ENCODE measurements around the gene DEF6. TPM values are rescaled to one million over a fixed set of nuclear protein-coding genes. Genes with fewer than 3 reads are reported as not detected.

Gene DEF6
- polyA plus RNA-seq, 1 donor, result 13.2 TPM

- WGBS (ENCODE audit: insufficient coverage, low lambda C conversion rate), result 100% methylated on average over 1 of the region's 6 CpGs
- H3K36me3 ChIP-seq (ENCODE audit: control insufficient read depth, insufficient read depth, low read length), result no peaks in the 10 kb centered on the region
- H3K27ac ChIP-seq (ENCODE audit: low read length), result peak overlapping the region; percentile 88
- H3K4me1 ChIP-seq (ENCODE audit: control insufficient read depth, insufficient read depth, low read length), result peaks cover 7% of the 10 kb centered on the region
- H3K9me3 ChIP-seq (ENCODE audit: control insufficient read depth, low read depth, low read length), result no peaks in the 10 kb centered on the region
- H3K27me3 ChIP-seq (ENCODE audit: control insufficient read depth, insufficient read depth, low read length), result no peaks in the 10 kb centered on the region
- peak overlapping the region; percentile 92 for H3K4me3 ChIP-seq (ENCODE audit: low read length)
- DNase-seq, result peak in 1 of 2 donors; percentile 25
Measured at GRCh38 chr6:35260591-35261570, 36.7 kb upstream of the DEF6 start.

GRCh38 chr6:35262596-35262995 is 35.0 kb upstream of the DEF6 start:
- no peak for DNase-seq
- no peaks in the 10 kb centered on the region for H3K27me3 ChIP-seq (ENCODE audit: control insufficient read depth, insufficient read depth, low read length)
- peaks cover 7% of the 10 kb centered on the region for H3K4me1 ChIP-seq (ENCODE audit: control insufficient read depth, insufficient read depth, low read length)
- no peak overlapping the region for H3K4me3 ChIP-seq (ENCODE audit: low read length)
- WGBS (ENCODE audit: insufficient coverage, low lambda C conversion rate), result 60% methylated on average over 1 of the region's 2 CpGs
- no peaks in the 10 kb centered on the region for H3K9me3 ChIP-seq (ENCODE audit: control insufficient read depth, low read depth, low read length)
- no peak overlapping the region for H3K27ac ChIP-seq (ENCODE audit: low read length)
- H3K36me3 ChIP-seq (ENCODE audit: control insufficient read depth, insufficient read depth, low read length), result no peaks in the 10 kb centered on the region

DNA sequence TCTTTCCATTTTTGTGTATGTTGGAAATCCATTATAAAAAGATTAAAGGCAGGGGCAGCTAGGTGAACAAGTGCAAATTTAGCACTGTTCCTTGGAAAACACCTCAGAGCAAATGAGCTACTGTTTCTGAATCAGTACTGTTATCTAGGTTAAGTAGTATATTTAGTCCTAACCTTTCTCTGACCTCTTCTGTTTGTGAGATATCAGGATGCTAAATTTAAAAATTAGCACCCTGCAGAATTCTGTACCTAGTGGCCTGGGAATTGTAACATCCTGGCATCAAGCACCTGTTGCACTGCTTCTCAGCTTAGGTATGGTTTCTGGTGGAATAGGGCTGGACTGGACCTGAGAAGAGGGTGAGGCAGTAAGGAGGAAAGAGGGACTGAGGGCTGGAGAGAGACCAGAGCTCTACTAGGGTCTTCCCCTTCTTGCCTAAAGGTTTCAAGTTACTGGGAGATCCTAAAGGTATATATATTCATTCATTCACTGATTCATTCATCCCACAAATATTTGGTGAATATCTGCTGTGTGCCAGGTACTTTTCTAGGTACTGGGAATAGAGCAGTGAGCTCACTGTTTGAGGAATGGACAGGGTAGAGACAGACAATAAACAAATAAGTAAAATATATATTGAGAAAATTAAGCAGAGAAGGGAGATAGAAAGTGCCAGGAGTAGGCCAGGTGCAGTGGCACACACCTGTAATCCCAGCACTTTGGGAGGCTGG is 32.9 kb upstream of the DEF6 start:
- Histone ChIP-seq H3K9me3 (ENCODE audit: control insufficient read depth, low read depth, low read length) (no peaks in the 10 kb centered on the region), H3K4me1 (ENCODE audit: control insufficient read depth, insufficient read depth, low read length) (no peaks in the 10 kb centered on the region), H3K4me3 (ENCODE audit: low read length) (no peak overlapping the region), H3K36me3 (ENCODE audit: control insufficient read depth, insufficient read depth, low read length) (no peaks in the 10 kb centered on the region), H3K27me3 (ENCODE audit: control insufficient read depth, insufficient read depth, low read length) (no peaks in the 10 kb centered on the region), H3K27ac (ENCODE audit: low read length) (no peak overlapping the region)
- no peak for DNase-seq

- Histone ChIP-seq H3K27me3 (ENCODE audit: control insufficient read depth, insufficient read depth, low read length) (no peaks in the 10 kb centered on the region), H3K4me1 (ENCODE audit: control insufficient read depth, insufficient read depth, low read length) (no peaks in the 10 kb centered on the region)
- WGBS (ENCODE audit: insufficient coverage, low lambda C conversion rate), result 100% methylated on average over 2 of the region's 2 CpGs
Measured at GRCh38 chr6:35265523-35265922, 32.1 kb upstream of the DEF6 start.

GRCh38 chr6:35267446-35267845 is 30.2 kb upstream of the DEF6 start:
- Histone ChIP-seq H3K27me3 (ENCODE audit: control insufficient read depth, insufficient read depth, low read length) (no peaks in the 10 kb centered on the region), H3K4me3 (ENCODE audit: low read length) (no peak overlapping the region), H3K4me1 (ENCODE audit: control insufficient read depth, insufficient read depth, low read length) (no peaks in the 10 kb centered on the region), H3K9me3 (ENCODE audit: control insufficient read depth, low read depth, low read length) (no peaks in the 10 kb centered on the region), H3K27ac (ENCODE audit: low read length) (no peak overlapping the region), H3K36me3 (ENCODE audit: control insufficient read depth, insufficient read depth, low read length) (no peaks in the 10 kb centered on the region)
- no peak for DNase-seq
- no CpG with 5 or more reads among the region's 8 CpGs for WGBS (ENCODE audit: insufficient coverage, low lambda C conversion rate)

More at GRCh38 chr6:35265523-35265922, 32.1 kb upstream of the DEF6 start:
- no peaks in the 10 kb centered on the region for H3K36me3 ChIP-seq (ENCODE audit: control insufficient read depth, insufficient read depth, low read length)
- no peak overlapping the region for H3K27ac ChIP-seq (ENCODE audit: low read length)
- no peaks in the 10 kb centered on the region for H3K9me3 ChIP-seq (ENCODE audit: control insufficient read depth, low read depth, low read length)
- no peak for DNase-seq
- no peak overlapping the region for H3K4me3 ChIP-seq (ENCODE audit: low read length)

DNA sequence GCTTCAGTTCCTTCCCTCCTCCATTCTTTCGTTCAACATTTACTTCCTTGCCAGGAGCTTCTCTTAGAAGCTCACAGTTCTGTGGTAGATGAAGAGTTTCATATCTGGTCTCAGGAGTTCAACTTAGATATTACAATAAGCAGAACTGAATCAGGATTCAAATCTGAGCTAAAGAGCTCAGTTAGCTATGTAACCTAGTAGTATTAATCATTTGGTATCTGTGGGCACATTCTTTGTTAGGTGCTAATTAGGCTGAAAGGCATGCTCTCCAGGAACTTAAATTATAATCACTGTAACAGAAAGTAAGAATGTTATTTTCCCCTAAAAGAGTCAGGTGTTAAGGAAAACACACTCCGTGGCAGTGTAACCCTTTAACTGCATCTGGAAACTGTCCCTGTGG is 29.7 kb upstream of the DEF6 start:
- H3K9me3 ChIP-seq (ENCODE audit: control insufficient read depth, low read depth, low read length), result no peaks in the 10 kb centered on the region
- no peaks in the 10 kb centered on the region for H3K4me1 ChIP-seq (ENCODE audit: control insufficient read depth, insufficient read depth, low read length)
- H3K36me3 ChIP-seq (ENCODE audit: control insufficient read depth, insufficient read depth, low read length), result no peaks in the 10 kb centered on the region
- no peak overlapping the region for H3K27ac ChIP-seq (ENCODE audit: low read length)
- no peak overlapping the region for H3K4me3 ChIP-seq (ENCODE audit: low read length)
- no peaks in the 10 kb centered on the region for H3K27me3 ChIP-seq (ENCODE audit: control insufficient read depth, insufficient read depth, low read length)
- WGBS (ENCODE audit: insufficient coverage, low lambda C conversion rate), result no CpG with 5 or more reads among the region's 2 CpGs
- no peak for DNase-seq

- WGBS (ENCODE audit: insufficient coverage, low lambda C conversion rate), result no CpG with 5 or more reads among the region's 2 CpGs
- H3K4me3 ChIP-seq (ENCODE audit: low read length), result no peak overlapping the region
- H3K4me1 ChIP-seq (ENCODE audit: control insufficient read depth, insufficient read depth, low read length), result no peaks in the 10 kb centered on the region
- no peaks in the 10 kb centered on the region for H3K27me3 ChIP-seq (ENCODE audit: control insufficient read depth, insufficient read depth, low read length)
- no peak for DNase-seq
- no peaks in the 10 kb centered on the region for H3K9me3 ChIP-seq (ENCODE audit: control insufficient read depth, low read depth, low read length)
- H3K27ac ChIP-seq (ENCODE audit: low read length), result no peak overlapping the region
- H3K36me3 ChIP-seq (ENCODE audit: control insufficient read depth, insufficient read depth, low read length), result no peaks in the 10 kb centered on the region
Measured at GRCh38 chr6:35272005-35272404, 25.6 kb upstream of the DEF6 start.

- WGBS (ENCODE audit: insufficient coverage, low lambda C conversion rate), result 90% methylated on average over 2 of the region's 4 CpGs
- DNase-seq, result no peak
- Histone ChIP-seq H3K9me3 (ENCODE audit: control insufficient read depth, low read depth, low read length) (no peaks in the 10 kb centered on the region), H3K27me3 (ENCODE audit: control insufficient read depth, insufficient read depth, low read length) (no peaks in the 10 kb centered on the region), H3K4me1 (ENCODE audit: control insufficient read depth, insufficient read depth, low read length) (no peaks in the 10 kb centered on the region), H3K27ac (ENCODE audit: low read length) (no peak overlapping the region), H3K4me3 (ENCODE audit: low read length) (no peak overlapping the region), H3K36me3 (ENCODE audit: control insufficient read depth, insufficient read depth, low read length) (no peaks in the 10 kb centered on the region)
Measured at GRCh38 chr6:35273822-35274559, 23.6 kb upstream of the DEF6 start.

DNA sequence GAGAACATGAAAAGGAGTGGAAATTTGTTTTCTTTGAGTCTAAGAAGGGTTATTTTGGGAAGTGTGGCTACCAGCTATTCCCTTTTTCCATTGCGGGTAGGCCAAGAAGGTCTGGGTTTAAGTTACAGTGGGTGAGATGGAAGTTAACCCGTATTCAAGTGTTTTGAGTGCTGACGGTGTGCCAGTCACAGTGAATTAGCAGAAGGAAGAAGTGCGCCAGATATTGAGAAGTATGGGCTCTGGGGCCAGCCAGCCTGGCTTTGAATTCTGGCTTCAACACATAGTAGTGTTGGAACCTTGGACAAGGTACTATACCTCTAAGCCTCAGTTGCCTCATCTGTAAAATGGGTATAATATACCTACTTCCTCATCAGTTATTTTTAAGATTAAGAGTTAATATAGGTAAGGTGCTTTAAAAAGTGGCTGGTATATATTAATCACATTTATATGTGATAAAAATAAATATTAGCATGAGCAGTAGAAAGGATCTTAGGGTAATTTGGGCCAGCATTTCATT is 21.8 kb upstream of the DEF6 start:
- no peak for DNase-seq
- Histone ChIP-seq H3K4me1 (ENCODE audit: control insufficient read depth, insufficient read depth, low read length) (no peaks in the 10 kb centered on the region), H3K27ac (ENCODE audit: low read length) (no peak overlapping the region), H3K9me3 (ENCODE audit: control insufficient read depth, low read depth, low read length) (no peaks in the 10 kb centered on the region), H3K27me3 (ENCODE audit: control insufficient read depth, insufficient read depth, low read length) (no peaks in the 10 kb centered on the region), H3K36me3 (ENCODE audit: control insufficient read depth, insufficient read depth, low read length) (no peaks in the 10 kb centered on the region), H3K4me3 (ENCODE audit: low read length) (no peak overlapping the region)
- WGBS (ENCODE audit: insufficient coverage, low lambda C conversion rate), result no CpG with 5 or more reads among the region's 4 CpGs

- Histone ChIP-seq H3K27me3 (ENCODE audit: control insufficient read depth, insufficient read depth, low read length) (no peaks in the 10 kb centered on the region), H3K4me3 (ENCODE audit: low read length) (no peak overlapping the region), H3K9me3 (ENCODE audit: control insufficient read depth, low read depth, low read length) (no peaks in the 10 kb centered on the region), H3K4me1 (ENCODE audit: control insufficient read depth, insufficient read depth, low read length) (no peaks in the 10 kb centered on the region), H3K36me3 (ENCODE audit: control insufficient read depth, insufficient read depth, low read length) (peaks cover 27% of the 10 kb centered on the region), H3K27ac (ENCODE audit: low read length) (no peak overlapping the region)
- no peak for DNase-seq
- no CpG with 5 or more reads among the region's 3 CpGs for WGBS (ENCODE audit: insufficient coverage, low lambda C conversion rate)
Measured at GRCh38 chr6:35278708-35279107, 18.9 kb upstream of the DEF6 start.
